Fibroblast of mammary gland (primary cell): ENCODE measurements around the gene LRP1.

ENCODE experiments used
- DNase-seq: peaks from one replicate; pipeline ENCODE4 v3.0.0-alpha.2; 2010; ENCODE audit warnings: low read depth
- H3K4me3 ChIP-seq: 2 replicates; pipeline ENCODE4 v1.5.1; 2011; ENCODE audit warnings: low read depth, mild to moderate bottlenecking, low read length, moderate library complexity; ENCODE audit not compliant: control insufficient read depth
- TF ChIP-seq, protein P1 (sequence below): conservative IDR thresholded peaks from 2 replicates; pipeline ENCODE4 v1.5.1; 2011; ENCODE audit warnings: low read depth, low read length, inconsistent platforms; ENCODE audit not compliant: control insufficient read depth, insufficient read depth

LRP1 gene

GRCh38 chr12:57207731-57208630 is 79.7 kb downstream of the LRP1 start:
- DNase-seq: no peak
- H3K4me3 ChIP-seq: no peak overlapping the region
- TF ChIP-seq, protein P1, sequence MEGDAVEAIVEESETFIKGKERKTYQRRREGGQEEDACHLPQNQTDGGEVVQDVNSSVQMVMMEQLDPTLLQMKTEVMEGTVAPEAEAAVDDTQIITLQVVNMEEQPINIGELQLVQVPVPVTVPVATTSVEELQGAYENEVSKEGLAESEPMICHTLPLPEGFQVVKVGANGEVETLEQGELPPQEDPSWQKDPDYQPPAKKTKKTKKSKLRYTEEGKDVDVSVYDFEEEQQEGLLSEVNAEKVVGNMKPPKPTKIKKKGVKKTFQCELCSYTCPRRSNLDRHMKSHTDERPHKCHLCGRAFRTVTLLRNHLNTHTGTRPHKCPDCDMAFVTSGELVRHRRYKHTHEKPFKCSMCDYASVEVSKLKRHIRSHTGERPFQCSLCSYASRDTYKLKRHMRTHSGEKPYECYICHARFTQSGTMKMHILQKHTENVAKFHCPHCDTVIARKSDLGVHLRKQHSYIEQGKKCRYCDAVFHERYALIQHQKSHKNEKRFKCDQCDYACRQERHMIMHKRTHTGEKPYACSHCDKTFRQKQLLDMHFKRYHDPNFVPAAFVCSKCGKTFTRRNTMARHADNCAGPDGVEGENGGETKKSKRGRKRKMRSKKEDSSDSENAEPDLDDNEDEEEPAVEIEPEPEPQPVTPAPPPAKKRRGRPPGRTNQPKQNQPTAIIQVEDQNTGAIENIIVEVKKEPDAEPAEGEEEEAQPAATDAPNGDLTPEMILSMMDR: no peak

- DNase-seq: no peak
- no peak overlapping the region for H3K4me3 ChIP-seq
- TF ChIP-seq, protein P1: no peak
Observed at GRCh38 chr12:57208631-57209282, 80.5 kb downstream of the LRP1 start.

DNA sequence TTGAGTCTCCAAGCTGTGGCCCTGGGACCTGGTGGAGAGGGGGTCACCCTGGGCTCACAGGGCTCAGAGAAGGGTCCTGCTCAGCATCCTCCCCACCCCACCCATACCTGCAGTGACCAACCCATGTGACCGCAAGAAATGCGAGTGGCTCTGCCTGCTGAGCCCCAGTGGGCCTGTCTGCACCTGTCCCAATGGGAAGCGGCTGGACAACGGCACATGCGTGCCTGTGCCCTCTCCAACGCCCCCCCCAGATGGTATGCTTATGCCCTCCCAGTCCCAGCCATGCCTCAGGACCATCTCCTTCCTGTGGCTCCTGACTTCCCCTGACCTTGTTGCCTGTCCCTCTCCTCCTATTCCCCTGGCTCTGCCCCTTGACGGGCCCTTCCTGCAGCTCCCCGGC is 81.6 kb downstream of the LRP1 start:
- DNase-seq: no peak
- TF ChIP-seq, protein P1: no peak
- H3K4me3 ChIP-seq: no peak overlapping the region

DNA sequence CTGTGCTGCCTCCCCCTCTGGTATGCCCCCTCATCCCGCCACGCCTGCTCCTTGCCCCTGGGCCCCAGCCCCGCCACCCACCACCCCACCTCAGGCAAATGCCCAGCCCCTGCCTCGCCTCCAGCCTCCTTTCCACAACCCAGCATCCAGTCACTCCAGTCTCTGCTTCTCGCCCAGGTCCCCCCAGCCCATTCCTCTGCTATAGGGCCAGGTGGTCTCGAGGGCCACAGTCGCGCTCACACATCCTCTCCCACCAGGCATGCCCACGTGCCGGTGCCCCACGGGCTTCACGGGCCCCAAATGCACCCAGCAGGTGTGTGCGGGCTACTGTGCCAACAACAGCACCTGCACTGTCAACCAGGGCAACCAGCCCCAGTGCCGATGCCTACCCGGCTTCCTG is 82.2 kb downstream of the LRP1 start:
- TF ChIP-seq, protein P1: no peak
- no peak for DNase-seq
- no peak overlapping the region for H3K4me3 ChIP-seq

GRCh38 chr12:57210926-57211692 is 82.8 kb downstream of the LRP1 start:
- no peak for DNase-seq
- no peak overlapping the region for H3K4me3 ChIP-seq
- TF ChIP-seq, protein P1: no peak
